ENCODE results near the gene HUNK.

HUNK gene

DNA sequence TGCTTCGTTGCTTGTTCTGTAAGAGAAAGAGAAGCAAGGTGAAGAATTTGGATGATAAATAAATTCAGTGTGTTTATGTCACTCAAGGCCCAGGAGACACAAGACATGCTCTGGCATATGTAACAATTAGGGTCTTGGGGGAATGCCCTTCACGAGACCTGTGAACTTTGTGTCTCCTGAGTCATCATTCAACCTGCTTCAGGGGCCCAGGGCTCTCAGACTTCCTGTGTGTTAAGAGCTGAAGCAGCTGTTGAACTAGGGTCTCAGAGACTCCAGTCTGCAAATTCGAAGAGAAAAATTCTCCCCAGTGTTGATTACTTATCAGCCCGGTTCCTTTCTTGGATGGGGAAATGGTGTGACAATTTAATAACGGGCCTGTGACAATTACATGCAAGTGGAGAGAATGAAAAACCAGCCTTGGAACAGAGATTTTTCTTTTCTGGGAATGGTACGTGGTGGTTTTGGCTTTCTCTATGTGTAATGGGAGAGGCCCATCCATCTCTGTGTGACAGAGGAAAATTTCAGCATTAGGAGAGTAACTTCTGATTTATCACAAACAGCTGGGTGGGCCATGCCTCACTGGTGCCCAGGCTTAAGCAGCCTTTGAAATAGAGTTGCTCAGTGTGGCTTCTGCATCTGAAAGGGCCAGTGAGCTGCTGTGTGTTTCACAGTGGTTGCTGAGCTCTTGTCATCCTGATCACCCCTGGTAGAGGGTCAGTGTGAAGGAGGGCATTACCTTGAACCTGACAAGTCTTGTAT lies 22.4 kb downstream of the HUNK start:
- ATAC-seq: no peak
- TF ChIP-seq SNAI2 (CRISPR knock-in tag; IDR thresholded peaks at IDR 0.05) (no peak), ZC3H10 (CRISPR knock-in tag; IDR thresholded peaks at IDR 0.05) (no peak), ESRRG (CRISPR knock-in tag; IDR thresholded peaks at IDR 0.05) (no peak), TOX (CRISPR knock-in tag; IDR thresholded peaks at IDR 0.05; ENCODE audit: borderline replicate concordance) (no peak), GLIS3 (CRISPR knock-in tag; IDR thresholded peaks at IDR 0.05) (no peak), OSR1 (CRISPR knock-in tag; IDR thresholded peaks at IDR 0.05) (no peak), ZFP30 (CRISPR knock-in tag; IDR thresholded peaks at IDR 0.05) (no peak), ZNF70 (CRISPR knock-in tag; IDR thresholded peaks at IDR 0.05) (no peak), ZFP3 (CRISPR knock-in tag; IDR thresholded peaks at IDR 0.05) (no peak), ZNF565 (CRISPR knock-in tag; conservative IDR thresholded peaks at IDR 0.05; ENCODE audit: low read depth) (no peak), CSDC2 (CRISPR knock-in tag; IDR thresholded peaks at IDR 0.05) (no peak), RARB (CRISPR knock-in tag; IDR thresholded peaks at IDR 0.05) (no peak), CSRNP3 (CRISPR knock-in tag; IDR thresholded peaks at IDR 0.05) (no peak), BACH2 (CRISPR knock-in tag; IDR thresholded peaks at IDR 0.05; ENCODE audit: borderline replicate concordance) (no peak), CREB5 (CRISPR knock-in tag; IDR thresholded peaks at IDR 0.05; ENCODE audit: low read depth) (no peak)
- TF ChIP-seq, protein P1, sequence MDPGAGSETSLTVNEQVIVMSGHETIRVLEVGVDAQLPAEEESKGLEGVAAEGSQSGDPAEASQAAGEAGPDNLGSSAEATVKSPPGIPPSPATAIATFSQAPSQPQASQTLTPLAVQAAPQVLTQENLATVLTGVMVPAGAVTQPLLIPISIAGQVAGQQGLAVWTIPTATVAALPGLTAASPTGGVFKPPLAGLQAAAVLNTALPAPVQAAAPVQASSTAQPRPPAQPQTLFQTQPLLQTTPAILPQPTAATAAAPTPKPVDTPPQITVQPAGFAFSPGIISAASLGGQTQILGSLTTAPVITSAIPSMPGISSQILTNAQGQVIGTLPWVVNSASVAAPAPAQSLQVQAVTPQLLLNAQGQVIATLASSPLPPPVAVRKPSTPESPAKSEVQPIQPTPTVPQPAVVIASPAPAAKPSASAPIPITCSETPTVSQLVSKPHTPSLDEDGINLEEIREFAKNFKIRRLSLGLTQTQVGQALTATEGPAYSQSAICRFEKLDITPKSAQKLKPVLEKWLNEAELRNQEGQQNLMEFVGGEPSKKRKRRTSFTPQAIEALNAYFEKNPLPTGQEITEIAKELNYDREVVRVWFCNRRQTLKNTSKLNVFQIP (CRISPR knock-in tag; IDR thresholded peaks at IDR 0.05; ENCODE audit: borderline replicate concordance, low read depth): no peak
- TF ChIP-seq, protein P2, sequence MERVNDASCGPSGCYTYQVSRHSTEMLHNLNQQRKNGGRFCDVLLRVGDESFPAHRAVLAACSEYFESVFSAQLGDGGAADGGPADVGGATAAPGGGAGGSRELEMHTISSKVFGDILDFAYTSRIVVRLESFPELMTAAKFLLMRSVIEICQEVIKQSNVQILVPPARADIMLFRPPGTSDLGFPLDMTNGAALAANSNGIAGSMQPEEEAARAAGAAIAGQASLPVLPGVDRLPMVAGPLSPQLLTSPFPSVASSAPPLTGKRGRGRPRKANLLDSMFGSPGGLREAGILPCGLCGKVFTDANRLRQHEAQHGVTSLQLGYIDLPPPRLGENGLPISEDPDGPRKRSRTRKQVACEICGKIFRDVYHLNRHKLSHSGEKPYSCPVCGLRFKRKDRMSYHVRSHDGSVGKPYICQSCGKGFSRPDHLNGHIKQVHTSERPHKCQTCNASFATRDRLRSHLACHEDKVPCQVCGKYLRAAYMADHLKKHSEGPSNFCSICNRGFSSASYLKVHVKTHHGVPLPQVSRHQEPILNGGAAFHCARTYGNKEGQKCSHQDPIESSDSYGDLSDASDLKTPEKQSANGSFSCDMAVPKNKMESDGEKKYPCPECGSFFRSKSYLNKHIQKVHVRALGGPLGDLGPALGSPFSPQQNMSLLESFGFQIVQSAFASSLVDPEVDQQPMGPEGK (CRISPR knock-in tag; IDR thresholded peaks at IDR 0.05; ENCODE audit: borderline replicate concordance): no peak

DNA sequence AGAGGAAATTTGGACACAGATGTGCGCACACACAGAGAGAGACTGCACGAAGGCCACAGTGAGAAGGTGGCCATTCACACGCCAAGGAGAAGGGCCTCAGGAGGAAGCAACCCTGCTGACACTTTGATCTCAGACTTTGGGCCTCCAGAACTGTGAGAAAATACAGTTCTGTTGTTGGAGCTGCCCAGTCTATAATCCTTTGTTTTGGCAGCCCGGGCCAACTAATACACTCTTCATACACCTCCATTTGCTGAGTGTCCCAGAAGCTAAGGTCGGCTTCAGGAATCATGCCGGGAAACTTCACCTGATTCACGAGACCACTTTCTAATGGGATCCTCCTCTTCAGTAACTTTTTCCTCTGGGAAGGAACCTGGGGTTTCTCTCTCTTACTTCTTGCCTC lies 23.2 kb downstream of the HUNK start:
- ATAC-seq: no peak
- no peak for TF ChIP-seq ZNF565 (CRISPR knock-in tag; conservative IDR thresholded peaks at IDR 0.05; ENCODE audit: low read depth)
- TF ChIP-seq, protein P3, sequence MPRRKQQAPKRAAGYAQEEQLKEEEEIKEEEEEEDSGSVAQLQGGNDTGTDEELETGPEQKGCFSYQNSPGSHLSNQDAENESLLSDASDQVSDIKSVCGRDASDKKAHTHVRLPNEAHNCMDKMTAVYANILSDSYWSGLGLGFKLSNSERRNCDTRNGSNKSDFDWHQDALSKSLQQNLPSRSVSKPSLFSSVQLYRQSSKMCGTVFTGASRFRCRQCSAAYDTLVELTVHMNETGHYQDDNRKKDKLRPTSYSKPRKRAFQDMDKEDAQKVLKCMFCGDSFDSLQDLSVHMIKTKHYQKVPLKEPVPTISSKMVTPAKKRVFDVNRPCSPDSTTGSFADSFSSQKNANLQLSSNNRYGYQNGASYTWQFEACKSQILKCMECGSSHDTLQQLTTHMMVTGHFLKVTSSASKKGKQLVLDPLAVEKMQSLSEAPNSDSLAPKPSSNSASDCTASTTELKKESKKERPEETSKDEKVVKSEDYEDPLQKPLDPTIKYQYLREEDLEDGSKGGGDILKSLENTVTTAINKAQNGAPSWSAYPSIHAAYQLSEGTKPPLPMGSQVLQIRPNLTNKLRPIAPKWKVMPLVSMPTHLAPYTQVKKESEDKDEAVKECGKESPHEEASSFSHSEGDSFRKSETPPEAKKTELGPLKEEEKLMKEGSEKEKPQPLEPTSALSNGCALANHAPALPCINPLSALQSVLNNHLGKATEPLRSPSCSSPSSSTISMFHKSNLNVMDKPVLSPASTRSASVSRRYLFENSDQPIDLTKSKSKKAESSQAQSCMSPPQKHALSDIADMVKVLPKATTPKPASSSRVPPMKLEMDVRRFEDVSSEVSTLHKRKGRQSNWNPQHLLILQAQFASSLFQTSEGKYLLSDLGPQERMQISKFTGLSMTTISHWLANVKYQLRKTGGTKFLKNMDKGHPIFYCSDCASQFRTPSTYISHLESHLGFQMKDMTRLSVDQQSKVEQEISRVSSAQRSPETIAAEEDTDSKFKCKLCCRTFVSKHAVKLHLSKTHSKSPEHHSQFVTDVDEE (CRISPR knock-in tag; IDR thresholded peaks at IDR 0.05): no peak
- no peak for TF ChIP-seq ZNF8 (CRISPR knock-in tag; IDR thresholded peaks at IDR 0.05)
- TF ChIP-seq ZFP30 (CRISPR knock-in tag; IDR thresholded peaks at IDR 0.05): no peak
- no peak for TF ChIP-seq ISL1 (CRISPR knock-in tag; IDR thresholded peaks at IDR 0.05)
- TF ChIP-seq BACH2 (CRISPR knock-in tag; IDR thresholded peaks at IDR 0.05; ENCODE audit: borderline replicate concordance): no peak
- TF ChIP-seq CSRNP3 (CRISPR knock-in tag; IDR thresholded peaks at IDR 0.05): no peak
- no peak for TF ChIP-seq TOX (CRISPR knock-in tag; IDR thresholded peaks at IDR 0.05; ENCODE audit: borderline replicate concordance)
- TF ChIP-seq TCF4 (CRISPR knock-in tag; IDR thresholded peaks at IDR 0.05; ENCODE audit: borderline replicate concordance): no peak
- no peak for TF ChIP-seq ZFP3 (CRISPR knock-in tag; IDR thresholded peaks at IDR 0.05)
- TF ChIP-seq RARB (CRISPR knock-in tag; IDR thresholded peaks at IDR 0.05): no peak
- no peak for TF ChIP-seq ZNF70 (CRISPR knock-in tag; IDR thresholded peaks at IDR 0.05)
- TF ChIP-seq CSDC2 (CRISPR knock-in tag; IDR thresholded peaks at IDR 0.05): no peak
- no peak for TF ChIP-seq OSR1 (CRISPR knock-in tag; IDR thresholded peaks at IDR 0.05)
- no peak for TF ChIP-seq ARNTL (CRISPR knock-in tag; IDR thresholded peaks at IDR 0.05; ENCODE audit: borderline replicate concordance, low read depth)
- TF ChIP-seq, protein P1 (CRISPR knock-in tag; IDR thresholded peaks at IDR 0.05; ENCODE audit: borderline replicate concordance, low read depth): no peak
- TF ChIP-seq SNAI2 (CRISPR knock-in tag; IDR thresholded peaks at IDR 0.05): no peak

Measured in SK-N-SH treated with all-trans-retinoic acid at 6 μM for 48 hours (cell line).